DMS53 treated with DMSO at 0.1 percent for 48 hours (cell line): Measurements from ENCODE around the gene PSMB7.

Source experiments
- DNase-seq: peaks from one replicate; lab custom pipeline; 2025; ENCODE audit not compliant: unreplicated experiment; lab: John Stamatoyannopoulos, UW

PSMB7 gene

DNA sequence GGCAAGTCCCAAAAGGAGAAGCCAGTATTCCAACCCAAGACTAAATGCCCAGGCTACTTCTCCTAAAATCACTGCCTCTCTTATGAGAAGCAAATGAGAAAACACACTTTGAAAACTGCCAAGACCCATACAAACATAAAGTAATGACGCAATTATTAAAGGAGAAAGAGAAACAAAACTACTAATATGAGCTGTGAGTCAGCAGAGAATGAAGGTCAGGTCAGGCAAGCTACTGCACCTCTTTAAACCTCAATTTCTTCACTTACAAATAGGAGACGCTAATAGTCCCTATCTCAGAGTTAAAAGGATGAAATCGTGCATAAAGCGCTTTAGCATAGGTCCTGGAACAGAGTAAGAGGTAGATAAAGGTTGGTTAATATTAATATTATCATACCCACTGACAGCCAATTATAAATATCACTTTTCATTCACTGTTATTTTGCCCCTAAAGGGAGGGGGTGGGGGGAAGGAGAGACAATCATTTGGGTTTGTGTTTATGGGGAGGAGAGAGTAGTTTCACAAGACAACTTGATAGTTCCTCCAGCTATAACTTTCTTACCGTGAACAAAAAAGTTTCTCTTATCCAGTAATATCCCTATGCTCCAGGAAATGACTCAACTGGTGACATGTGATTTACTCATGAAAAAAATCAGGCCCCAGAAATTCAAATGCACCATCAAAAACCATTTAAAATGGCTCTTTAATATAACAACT, 3.6 kb downstream of the PSMB7 start:
- DNase-seq = no peak

DNA sequence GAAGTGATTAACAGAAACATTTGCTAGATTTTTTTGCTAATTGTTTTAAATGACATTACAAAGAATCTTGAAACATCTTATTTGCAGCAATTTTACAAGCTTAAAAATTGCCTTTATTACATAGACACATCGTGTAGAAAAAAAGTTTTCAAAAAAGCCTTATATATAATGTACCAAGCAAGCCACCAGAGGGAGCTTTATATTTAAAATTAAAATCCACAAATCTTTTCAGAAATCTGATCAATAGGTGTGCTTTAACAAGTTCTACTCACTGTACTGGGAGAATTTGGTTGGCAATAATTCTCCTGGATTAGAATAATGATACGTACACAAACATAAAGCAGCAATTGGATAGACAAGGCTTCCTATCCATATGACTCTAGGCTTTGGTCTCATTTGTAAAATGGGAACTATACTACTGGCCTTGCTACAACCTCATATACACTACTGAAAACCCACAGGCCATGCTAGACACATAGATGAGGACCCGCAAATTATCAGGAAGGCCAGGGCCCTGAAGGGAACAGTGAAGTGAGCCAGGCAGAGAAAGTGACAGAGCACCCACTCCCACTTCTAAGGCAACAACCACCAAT, 4.8 kb downstream of the PSMB7 start:
- DNase-seq = no peak

DNA sequence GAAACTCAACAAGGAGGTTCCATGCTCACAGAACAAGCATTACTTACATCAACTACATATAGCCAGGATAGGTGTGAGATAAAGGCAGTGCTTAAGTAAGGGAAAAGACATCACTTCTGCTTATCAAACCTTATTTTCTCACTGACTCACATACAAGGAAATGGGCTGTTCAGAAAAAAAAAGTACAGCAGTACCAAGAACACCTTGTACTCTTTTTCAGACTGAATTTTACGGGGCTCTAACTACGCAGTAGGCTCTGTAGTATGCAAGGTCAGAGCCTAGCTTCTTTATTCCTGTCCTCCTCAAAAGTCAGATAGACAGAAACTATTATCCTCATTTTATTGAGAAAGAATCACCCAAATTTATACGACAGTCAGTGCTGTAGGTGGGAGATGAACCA, 5.8 kb downstream of the PSMB7 start:
- DNase-seq = no peak

DNA sequence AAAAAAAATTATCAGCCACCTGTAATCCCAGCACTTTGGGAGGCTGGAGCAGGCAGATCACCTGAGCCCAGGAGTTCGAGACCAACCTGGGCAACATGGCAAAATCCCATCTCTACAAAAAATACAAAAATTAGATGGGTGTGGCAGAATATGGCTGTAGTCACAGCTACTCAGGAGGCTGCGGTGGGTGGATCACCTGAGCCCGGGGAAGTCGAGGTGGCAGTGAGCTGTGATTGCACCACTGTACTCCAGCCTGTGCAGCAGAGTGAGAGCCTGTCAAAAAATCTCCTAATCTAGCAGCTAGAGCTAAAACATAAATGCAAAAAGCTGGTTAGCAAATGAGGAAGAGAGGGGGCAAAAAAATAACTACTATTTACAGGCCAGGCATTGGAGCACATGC, 12.0 kb downstream of the PSMB7 start:
- no peak for DNase-seq

DNA sequence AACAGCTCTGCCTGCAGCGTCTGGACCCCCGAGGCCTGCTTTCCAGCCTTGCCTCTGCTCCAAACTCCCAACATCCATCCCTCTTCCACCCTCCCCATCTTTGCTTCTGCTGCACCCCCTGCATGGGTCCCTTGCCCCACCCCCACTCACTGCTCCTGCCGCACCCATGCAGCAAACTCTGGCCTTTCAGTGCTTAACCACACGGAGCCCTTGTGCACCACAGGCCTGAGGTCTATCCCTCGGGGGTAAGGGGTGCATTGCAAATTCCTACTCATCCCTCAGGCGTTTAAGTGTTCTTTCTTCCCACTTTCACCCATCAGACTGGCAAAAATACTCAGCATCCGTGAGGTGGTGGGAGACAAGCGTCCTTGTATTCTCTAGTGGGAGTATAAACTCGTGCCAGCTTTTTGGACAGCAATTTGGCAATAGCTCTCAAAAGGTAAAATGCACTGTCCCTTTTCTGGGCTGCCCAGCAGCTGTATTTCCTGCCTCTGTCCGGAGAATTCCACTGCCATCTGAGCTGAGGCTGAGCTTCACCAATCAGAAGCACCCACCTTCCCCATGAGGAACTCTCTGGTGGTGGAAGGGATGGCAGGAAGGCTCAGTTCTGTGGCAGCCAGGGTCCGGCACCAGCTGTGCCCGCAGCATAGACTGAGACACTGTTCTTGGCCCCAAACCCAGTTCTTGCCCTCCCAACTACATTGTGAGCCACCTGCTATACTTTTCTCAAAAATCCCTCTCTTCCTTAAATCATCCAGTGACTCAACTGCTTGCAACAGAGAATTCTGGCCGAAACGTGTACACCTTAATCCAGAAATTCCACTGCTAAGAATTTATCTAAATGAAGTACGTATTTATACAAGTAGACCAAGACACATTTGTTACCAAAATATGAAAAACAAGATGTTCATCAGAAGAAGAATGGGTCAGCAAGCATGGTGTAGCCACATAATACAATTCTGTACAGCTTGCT, 15.0 kb downstream of the PSMB7 start:
- no peak for DNase-seq

DNA sequence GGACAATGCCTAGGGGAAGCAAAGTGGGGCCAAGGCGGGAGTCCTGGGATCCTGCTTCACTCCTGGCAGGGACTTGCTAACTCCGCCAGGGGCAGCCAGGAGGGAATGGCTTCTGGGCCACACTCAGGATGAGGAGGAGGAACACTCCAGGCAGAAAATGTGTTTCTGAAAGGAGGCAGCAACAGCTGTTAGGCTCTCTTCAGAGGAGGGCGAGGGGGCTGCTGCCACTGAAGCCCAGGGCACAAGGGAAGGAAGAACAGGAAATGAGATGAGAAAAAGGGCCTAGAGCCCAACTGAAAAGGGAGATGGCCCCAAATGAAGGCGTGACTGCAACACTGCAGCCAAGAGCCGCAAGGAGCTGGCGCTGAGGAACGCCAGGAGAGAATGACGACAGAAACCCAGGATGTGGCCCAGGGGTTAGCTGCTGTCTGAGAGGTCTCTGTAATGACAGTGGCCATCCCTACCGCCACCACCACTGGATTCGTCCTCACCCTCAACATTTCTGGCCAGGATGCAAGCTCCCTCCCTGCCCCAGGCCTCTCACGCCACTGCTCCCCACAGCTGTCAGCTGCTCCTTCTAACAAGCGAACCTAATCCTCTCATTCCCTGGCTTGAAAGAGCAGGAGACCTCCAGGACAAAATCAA, 15.8 kb downstream of the PSMB7 start:
- no peak for DNase-seq

DNA sequence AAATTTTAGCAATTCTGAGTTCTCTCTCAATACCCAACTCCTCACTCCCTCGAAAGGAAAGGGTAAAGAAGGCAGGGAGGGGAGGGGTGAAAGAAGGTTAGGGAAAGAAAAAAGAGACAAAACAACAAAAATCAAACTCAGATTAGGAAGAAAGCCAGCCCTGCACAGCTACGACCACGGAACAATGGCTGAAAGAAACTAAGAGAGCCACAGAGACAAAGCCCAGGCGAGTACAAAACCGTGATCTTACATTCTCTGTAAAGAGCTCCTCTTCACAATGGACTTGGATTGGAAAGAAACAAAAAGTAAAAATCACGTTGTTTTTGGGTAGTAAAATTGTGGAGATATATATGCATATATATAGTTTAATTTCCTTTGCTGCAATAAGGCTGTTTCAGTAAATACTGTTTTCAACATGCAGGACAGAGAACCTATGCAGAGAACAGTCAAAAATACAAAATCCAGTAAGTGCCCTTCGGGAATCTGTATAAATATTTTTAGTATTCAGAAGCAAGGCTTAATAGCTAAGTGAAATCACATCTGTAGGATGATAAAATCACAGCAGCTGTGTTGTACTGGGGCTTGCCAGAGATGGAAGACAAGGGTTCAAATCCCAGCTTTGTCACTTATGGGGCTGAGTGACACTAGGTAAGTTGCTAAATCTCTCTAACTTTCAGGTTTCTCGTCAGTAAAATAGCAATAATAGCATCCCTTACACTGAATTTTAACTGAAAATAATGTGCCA, 16.9 kb downstream of the PSMB7 start:
- DNase-seq = no peak

DNA sequence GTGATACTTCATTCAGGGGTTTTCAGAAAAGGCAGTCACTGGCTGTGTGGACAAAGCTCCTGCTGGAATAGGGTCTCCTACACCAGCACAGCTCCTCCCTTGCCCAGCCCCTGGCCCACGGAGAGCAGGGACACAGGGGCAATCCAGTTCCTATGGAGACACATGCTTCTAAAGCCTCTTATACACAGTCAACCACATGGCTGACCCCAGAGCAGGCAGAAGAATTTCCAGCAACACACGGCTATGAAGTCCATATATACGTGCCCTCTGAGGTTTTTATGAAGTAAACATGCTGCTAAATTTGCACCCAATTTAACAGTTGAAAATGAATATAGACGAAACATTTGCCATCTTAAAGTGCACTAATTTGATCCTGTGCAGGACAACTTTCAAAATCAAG, 19.4 kb downstream of the PSMB7 start:
- no peak for DNase-seq

DNA sequence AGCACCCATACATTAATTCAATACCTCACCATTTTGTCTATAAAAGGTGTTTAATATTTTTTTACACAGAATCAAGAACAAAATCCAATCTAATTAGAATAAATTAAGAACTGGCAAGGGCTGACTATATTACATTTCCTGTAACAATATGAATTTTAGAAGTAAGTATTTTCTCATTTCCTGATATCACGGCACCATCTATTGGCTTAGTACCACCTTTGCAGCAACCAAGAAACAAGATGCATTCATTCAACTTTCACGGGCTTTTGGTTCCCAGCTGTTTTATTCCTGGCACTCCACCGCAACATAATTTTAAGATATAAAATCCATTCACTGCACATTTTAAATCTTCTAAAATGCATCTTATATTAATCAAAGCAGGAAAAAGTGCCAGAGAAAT, 20.6 kb downstream of the PSMB7 start:
- no peak for DNase-seq

DNA sequence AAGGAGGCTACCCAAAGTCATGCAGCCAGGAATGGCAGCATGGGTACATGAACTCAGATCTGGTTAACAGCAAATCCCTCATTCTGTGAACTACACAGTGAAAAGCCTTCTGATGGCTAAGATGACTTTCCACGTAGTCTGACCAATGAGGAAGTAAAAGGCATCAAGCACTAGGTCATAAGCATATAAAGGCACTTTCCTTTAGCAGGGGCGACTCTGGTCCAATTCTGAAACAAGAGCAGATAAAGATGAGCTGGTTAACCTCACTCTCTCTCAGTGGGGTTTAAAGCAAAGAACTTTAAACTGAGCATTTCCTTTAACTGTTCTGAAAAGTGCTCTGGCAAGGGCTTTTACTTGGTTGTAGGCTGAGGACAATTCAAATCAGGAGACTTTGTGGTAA, 21.1 kb downstream of the PSMB7 start:
- no peak for DNase-seq

DNA sequence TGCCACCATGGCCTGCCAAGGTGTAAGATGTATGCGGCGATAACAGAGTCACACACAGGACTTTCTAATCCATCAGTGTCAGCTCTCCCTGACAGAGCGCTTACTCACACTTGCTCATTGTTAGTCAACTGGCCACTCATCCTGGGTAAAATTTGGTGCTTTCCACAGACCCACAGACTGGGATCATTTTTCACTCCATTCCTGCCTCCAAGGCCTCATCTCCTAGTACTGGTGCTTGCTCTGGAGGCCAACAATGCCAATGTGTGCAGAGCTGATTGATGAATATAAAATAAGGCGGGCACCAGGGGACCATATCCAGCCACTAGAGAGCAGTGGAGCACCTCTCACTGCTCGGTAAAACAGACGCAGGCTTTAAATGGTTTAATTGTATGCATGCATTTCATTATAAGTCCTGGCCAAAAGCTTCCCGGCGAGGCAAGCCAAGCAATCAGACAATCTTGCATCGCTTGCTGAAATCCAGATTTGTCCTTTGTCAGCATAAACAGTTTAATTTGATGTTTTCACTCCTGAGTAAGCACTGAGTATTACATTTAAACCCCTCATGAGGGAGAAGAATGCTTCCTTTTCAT, 22.3 kb downstream of the PSMB7 start:
- DNase-seq = no peak

DNA sequence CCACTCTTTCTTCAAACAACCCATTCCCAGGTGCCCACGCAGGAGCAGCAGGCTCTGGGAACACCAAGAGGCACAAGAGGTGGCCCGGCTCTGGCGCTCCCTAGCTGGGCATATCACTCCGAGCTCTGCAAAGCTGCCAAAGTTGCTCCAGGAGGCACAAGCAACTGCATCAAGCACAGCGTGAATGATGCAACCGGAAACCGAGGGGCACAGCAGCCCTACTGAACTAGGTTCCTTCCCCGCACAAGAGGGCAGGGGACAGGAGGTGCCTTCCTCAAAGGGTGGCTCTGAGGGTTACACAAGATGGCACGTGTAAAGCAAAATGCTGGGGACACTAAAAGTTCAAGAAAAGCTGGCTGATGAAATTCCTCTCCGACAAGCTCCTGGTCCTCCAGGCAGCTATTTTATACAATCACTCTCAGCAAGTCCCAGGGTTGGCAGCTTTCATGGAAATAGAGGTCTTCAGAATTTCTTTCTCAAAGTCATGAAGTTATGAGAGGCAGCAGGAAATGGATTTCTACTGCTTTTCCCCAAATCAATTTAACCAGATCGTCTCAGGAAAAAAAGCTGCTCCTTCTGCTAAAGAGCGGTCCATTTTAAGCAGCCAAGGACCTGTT, 22.9 kb downstream of the PSMB7 start:
- DNase-seq = no peak

DNA sequence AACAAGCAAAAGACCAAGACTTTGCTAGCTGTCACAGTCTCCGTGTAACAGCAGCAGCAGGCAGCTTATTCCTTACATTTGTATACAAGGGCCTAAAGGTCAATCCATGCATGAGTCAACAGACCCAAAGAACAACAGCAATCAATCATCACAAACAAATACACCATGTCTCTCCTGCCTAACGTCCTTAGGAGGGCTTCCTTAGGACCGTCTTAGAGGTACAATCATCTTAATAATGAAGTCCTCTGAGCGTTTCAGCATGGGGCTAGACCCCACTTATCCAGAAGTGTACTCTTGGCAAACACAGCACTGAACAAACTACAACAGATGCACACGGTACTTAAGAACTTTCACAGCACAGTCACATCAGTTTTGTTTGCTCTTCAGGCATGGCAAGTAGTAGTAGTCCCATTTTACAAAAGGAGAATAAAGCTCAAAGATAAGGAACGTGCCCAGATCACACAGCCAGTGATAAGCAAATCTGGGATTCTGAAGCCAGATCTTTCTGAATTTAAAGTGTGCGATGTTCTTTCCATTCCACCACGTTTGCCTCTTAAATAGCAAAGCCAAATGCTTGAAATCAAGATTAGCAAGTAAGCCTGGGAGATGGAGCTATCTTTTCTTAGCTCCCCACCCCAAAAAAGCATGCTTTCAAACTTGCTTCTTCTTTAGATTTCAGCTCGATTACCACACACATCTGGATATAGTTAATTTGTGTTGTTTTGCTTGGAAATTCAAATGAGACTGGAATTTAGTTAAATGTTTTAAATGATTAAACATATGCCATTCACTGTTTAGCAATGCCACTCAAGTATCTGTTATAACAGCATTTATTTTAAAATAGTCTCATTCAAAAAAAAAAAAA, 24.2 kb downstream of the PSMB7 start:
- DNase-seq = peak; percentile 53

DNA sequence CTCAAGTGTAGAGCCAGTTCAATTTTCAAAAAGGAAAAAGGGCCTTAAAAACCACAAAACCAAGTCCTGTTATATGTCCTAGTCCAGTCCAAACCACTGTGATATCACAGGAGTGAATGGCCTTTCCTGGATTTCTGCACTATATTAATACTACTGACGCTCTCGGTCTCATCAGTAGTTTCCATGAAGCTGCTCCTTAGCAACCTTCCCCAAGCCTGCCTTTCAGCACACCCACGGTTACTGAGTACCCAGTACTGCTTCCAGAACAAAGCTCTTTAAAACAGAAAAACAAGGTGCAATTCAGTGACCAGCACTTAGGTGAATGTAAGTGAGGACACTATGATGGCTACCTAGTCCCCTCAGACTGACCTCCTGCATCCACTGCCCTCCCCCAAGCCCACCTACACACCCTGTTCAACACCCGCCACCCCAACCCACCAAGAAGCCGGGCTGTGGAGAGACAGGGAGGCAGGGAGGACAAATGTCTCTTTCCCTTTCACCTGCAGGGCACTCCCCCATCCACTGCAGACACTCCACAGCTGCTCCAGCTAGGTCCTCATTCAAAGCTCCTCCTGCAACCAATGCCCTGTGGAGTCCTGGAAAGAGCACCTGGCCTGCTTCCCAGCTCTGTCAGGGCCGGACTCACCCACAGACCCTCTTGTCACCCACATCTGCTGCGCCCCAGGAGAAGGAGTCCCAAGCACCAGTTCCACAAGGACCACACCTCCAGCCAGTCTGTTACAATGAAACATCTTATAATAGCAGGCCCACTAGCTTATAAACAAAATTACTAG, 25.9 kb downstream of the PSMB7 start:
- peak; percentile 21 for DNase-seq

DNA sequence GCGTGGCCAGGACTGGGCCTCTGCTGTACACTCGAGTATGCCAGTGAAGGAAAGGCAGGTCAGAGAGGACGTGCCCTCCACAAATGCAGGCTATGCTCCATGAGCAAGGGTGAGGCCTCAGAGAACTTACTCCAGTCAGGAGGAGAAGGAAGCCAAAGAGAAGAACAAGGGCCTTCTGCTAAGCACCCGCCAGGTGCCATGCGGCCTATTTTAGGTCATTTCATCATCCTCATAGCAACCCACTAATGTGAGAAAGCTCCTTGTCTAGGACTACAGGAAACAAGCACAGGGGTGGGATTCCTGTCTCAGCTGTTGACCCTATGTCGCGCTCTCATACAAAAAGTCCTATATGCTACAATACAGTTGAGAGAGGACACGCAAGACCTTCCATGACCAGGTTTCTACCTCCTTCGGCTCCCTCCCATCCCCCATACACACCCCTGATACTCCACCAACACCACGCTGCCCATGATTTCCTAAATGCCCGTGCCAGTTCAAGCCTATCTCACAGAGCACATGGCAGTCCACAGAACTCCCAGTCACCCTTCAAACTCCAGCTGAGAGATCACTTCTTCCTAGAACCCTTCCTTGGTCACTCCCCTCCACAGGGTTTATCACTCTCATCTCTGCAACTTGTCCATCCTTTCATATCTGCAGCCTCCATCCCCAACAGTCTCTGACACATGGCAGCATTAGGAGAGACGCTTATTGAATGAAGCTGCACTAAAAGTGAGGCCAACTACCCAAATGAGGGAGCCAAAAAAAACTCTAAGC, 26.8 kb downstream of the PSMB7 start:
- DNase-seq = no peak

DNA sequence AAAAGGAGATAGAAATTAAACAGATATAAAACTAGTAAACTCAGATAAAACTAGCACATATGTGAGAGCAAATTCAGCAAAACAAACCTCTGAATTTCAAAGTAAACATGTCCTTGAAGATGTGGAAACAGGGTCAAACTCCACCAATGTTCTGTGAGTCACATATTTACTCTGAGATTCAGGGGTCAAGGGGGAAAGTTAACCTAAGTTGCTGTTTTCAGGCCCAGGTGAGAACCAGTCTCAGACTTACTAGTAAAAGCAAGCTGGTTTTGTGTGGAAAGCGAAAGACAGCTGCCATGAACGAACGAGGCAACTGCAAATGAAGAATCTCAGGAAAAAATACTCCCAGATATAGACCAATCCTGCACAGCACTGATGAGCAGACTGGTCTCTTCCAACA, 29.0 kb downstream of the PSMB7 start:
- DNase-seq = peak; percentile 69

DNA sequence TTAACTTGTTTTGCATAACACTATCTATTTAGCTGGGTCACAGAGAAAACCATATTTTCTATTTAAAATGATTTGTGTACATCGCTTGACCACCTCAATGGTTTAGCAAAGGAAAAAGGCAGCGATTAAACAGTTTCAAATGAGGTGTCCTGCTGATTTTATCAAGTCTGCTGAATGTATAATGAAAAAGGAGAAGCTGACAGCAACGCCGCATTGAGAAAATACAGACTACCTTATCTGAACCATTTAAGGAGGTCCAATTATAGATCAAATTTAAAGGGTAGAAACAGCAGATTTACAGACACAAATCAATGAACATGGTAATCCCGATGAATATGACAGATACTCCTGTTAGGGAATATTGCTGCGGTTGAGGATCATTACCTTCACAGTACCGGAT, 29.6 kb downstream of the PSMB7 start:
- no peak for DNase-seq
